Activated T-helper 9 cell treated with anti-CD3 and anti-CD28 coated beads, Interleukin-2, amount 50 U/mL, for 16 hours (primary cell): Measurements from ENCODE around the gene GRM1.

Source experiments
- DNase-seq: peaks from one replicate; pipeline ENCODE4 v3.0.0-alpha.2; 2020; ENCODE audit warnings: low read depth

GRM1 gene

GRCh38 chr6:146100776-146101175 lies 71.9 kb downstream of the GRM1 start:
- DNase-seq: no peak

GRCh38 chr6:146103416-146104072 lies 74.7 kb downstream of the GRM1 start:
- DNase-seq: no peak

- no peak for DNase-seq
These were observed 77.7 kb downstream of the GRM1 start for GRCh38 chr6:146106532-146106931.

GRCh38 chr6:146110990-146111389 lies 82.1 kb downstream of the GRM1 start:
- no peak for DNase-seq

GRCh38 chr6:146111881-146112450 lies 83.1 kb downstream of the GRM1 start:
- no peak for DNase-seq

GRCh38 chr6:146113084-146113623 lies 84.3 kb downstream of the GRM1 start:
- DNase-seq: no peak

- no peak for DNase-seq
These were observed 94.8 kb downstream of the GRM1 start for GRCh38 chr6:146123616-146124015.

- no peak for DNase-seq
These were observed 98.8 kb downstream of the GRM1 start for GRCh38 chr6:146127447-146128215.

GRCh38 chr6:146133866-146134265 lies 105.0 kb downstream of the GRM1 start:
- no peak for DNase-seq

- DNase-seq: no peak
These were observed 106.3 kb downstream of the GRM1 start for GRCh38 chr6:146135167-146135566.

- DNase-seq: no peak
These were observed 118.0 kb downstream of the GRM1 start for GRCh38 chr6:146146836-146147235.

- DNase-seq: no peak
These were observed 120.9 kb downstream of the GRM1 start for GRCh38 chr6:146149770-146150169.

- no peak for DNase-seq
These were observed 124.3 kb downstream of the GRM1 start for GRCh38 chr6:146153040-146153758.

- no peak for DNase-seq
These were observed 125.3 kb downstream of the GRM1 start for GRCh38 chr6:146154197-146154596.

GRCh38 chr6:146161664-146162063 lies 132.8 kb downstream of the GRM1 start:
- no peak for DNase-seq

- no peak for DNase-seq
These were observed 141.0 kb downstream of the GRM1 start for GRCh38 chr6:146169872-146170271.

- DNase-seq: no peak
These were observed 148.9 kb downstream of the GRM1 start for GRCh38 chr6:146177785-146178184.

GRCh38 chr6:146183831-146184230 lies 155.0 kb downstream of the GRM1 start:
- DNase-seq: no peak

GRCh38 chr6:146184701-146185100 lies 155.8 kb downstream of the GRM1 start:
- DNase-seq: no peak

- no peak for DNase-seq
These were observed 160.3 kb downstream of the GRM1 start for GRCh38 chr6:146189131-146189530.

- DNase-seq: no peak
These were observed 161.7 kb downstream of the GRM1 start for GRCh38 chr6:146190581-146190980.

- no peak for DNase-seq
These were observed 162.3 kb downstream of the GRM1 start for GRCh38 chr6:146191166-146191565.
